ENCODE data around the gene FCGR3A. TPM values are rescaled to one million over a fixed set of nuclear protein-coding genes. Genes with fewer than 3 reads are reported as not detected.
"Not testable (repeated sequence)": the region's sequence is repeated elsewhere in the genome, so short reads cannot be mapped to it uniquely, and the experiment has no call there.

FCGR3A gene
- total RNA-seq, 1 experiment from 2014 or later = not detected

DNA sequence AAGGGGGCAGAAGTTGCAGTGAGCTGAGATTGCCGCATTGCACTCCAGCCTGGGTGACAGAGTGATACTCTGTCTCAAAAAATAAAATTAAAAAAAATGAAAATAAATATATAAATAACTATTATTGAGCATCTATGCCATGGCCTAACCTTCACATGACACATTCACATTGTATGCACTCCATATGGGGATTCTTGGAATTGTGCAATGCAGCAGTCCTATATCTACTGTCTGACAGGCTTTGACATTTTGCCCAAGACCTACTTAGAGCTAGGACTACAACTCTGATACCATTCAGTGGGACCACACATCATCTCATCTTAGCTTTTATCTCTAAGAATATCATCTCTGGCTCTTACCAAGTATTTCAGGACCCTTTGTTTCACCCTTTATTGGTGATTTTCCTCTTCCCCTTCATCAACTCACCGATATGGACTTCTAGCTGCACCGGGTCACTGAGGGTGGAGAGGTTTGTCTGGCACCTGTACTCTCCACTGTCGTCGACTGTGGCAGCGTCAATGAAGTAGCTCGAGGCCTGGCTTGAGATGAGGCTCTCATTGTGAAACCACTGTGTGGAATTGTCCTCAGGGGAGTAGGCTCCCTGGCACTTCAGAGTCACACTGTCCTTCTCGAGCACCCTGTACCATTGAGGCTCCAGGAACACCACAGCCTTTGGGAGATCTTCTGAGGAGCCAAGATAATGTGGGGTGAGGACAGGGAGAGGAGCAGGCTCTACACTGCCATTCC lies 1.4 kb downstream of the FCGR3A start:
- POLR2A ChIA-PET; intact Hi-C loops (cut with micrococcal nuclease; ENCODE audit: unreplicated experiment): not testable (repeated sequence)

DNA sequence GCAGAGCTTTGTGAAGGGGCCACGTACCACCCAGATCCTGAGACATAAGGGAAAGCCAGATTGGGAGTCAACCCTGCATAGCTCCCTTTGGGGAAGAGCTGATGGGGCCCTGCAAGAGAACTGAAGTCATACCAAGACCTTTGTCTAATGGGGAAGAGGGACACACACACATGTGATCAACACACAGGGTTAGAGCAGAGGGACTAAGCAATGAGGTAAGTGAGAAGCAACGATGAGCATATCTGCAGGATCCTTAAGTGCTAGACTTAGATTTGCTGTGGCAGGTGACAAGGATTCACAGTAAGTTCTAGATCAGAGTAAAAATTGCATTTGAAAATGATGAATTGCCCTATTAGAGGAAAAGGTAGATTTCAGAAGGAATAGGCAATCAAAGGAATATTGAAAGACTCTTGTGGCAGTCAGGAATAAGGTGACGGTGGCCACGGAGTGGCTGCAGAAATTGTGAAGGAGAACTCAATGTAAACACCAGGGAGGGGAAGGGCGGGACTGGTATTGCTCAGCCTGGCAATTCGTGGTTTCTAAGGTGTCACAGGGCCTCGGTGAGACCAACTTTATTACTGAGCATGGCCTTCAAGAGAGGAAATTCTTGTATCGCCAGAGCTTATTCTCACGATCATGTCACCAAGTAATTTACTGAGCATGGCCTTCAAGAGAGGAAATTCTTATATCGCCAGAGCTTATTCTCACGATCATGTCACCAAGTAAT lies 4.5 kb downstream of the FCGR3A start:
- POLR2A ChIA-PET; H3K27ac Mint-ChIP-seq (ENCODE audit: unreplicated experiment); H3K4me1 ChIP-seq; H3K9me3 Mint-ChIP-seq (ENCODE audit: unreplicated experiment); H3K4me3 ChIP-seq (ENCODE audit: low read depth, low read length); CTCF ChIA-PET; intact Hi-C loops (cut with micrococcal nuclease; ENCODE audit: unreplicated experiment); H3K27me3 Mint-ChIP-seq (ENCODE audit: insufficient read depth, unreplicated experiment); H3K27me3 ChIP-seq (replicated peaks; ENCODE audit: control insufficient read depth, insufficient read depth, low read length); H3K36me3 ChIP-seq (ENCODE audit: control insufficient read depth, insufficient read depth, low read length); DNase-seq; H3K4me1 Mint-ChIP-seq (ENCODE audit: low read depth, unreplicated experiment); BruUV-seq (replicated peaks); H3K36me3 Mint-ChIP-seq (ENCODE audit: insufficient read depth, unreplicated experiment); H3K9me3 ChIP-seq; H3K4me3 Mint-ChIP-seq (ENCODE audit: unreplicated experiment): not testable (repeated sequence)

More for the DNA sequence above, 1.4 kb downstream of the FCGR3A start:
- H3K4me1 Mint-ChIP-seq (ENCODE audit: low read depth, unreplicated experiment); CTCF ChIA-PET; H3K4me3 ChIP-seq (ENCODE audit: low read depth, low read length); BruUV-seq (replicated peaks); H3K27me3 ChIP-seq (replicated peaks; ENCODE audit: control insufficient read depth, insufficient read depth, low read length); H3K4me1 ChIP-seq; H3K4me3 Mint-ChIP-seq (ENCODE audit: unreplicated experiment); H3K27me3 Mint-ChIP-seq (ENCODE audit: insufficient read depth, unreplicated experiment); H3K36me3 Mint-ChIP-seq (ENCODE audit: insufficient read depth, unreplicated experiment); H3K27ac Mint-ChIP-seq (ENCODE audit: unreplicated experiment); H3K36me3 ChIP-seq (ENCODE audit: control insufficient read depth, insufficient read depth, low read length); H3K9me3 Mint-ChIP-seq (ENCODE audit: unreplicated experiment); H3K9me3 ChIP-seq; DNase-seq: not testable (repeated sequence)

DNA sequence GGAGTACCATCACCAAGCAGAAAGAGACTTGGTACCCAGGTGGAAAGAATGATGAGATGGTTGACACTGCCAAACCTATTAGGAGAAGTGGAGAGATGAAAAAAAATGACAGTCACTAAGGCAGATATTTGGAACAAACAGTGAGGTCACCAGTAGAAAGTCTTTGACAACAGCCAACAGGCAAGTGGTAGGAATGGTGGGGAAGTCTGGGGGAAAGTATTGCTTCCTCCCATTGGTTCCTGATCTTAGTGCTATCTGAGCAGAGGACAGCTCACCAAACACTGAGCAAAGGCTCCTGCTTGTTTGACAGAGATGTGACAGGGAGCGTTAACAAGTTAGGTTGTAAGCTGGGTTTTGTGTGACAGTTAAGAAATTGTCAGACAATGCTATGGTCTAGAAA lies 6.5 kb downstream of the FCGR3A start:
- H3K4me1 Mint-ChIP-seq (ENCODE audit: low read depth, unreplicated experiment); intact Hi-C loops (cut with micrococcal nuclease; ENCODE audit: unreplicated experiment); H3K4me1 ChIP-seq; DNase-seq; H3K9me3 ChIP-seq; H3K9me3 Mint-ChIP-seq (ENCODE audit: unreplicated experiment); BruUV-seq (replicated peaks); H3K27me3 Mint-ChIP-seq (ENCODE audit: insufficient read depth, unreplicated experiment); H3K4me3 ChIP-seq (ENCODE audit: low read depth, low read length); H3K27ac Mint-ChIP-seq (ENCODE audit: unreplicated experiment); H3K27me3 ChIP-seq (replicated peaks; ENCODE audit: control insufficient read depth, insufficient read depth, low read length); POLR2A ChIA-PET; CTCF ChIA-PET; H3K36me3 ChIP-seq (ENCODE audit: control insufficient read depth, insufficient read depth, low read length); H3K4me3 Mint-ChIP-seq (ENCODE audit: unreplicated experiment): not testable (repeated sequence)
- peaks cover 14% of the 10 kb centered on the region for H3K36me3 Mint-ChIP-seq (ENCODE audit: insufficient read depth, unreplicated experiment)

DNA sequence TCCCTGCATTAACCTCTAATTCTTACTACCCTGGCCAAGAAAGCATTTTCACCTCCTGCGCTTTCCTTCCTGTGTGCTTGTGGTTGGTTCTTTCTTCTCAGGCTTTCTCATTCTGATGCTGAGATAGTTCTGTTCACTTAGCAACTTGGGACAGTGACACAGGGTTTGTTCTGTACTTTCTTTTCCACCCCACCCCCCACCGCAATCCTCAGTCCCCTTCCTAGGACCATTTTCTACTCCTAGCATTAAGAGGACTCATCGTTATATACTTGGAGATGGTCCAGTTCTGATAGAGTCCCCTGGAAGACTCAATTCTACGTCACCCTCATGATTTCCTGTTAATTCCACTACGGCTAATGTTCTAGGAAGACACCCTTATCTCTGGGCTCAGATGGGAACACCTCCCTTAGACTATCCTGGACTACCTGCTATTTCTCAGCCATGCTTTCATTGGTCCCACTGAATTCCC lies 7.5 kb downstream of the FCGR3A start:
- BruUV-seq (replicated peaks); H3K9me3 ChIP-seq; intact Hi-C loops (cut with micrococcal nuclease; ENCODE audit: unreplicated experiment); H3K9me3 Mint-ChIP-seq (ENCODE audit: unreplicated experiment); H3K4me3 ChIP-seq (ENCODE audit: low read depth, low read length); H3K27ac Mint-ChIP-seq (ENCODE audit: unreplicated experiment); H3K27me3 Mint-ChIP-seq (ENCODE audit: insufficient read depth, unreplicated experiment); H3K27me3 ChIP-seq (replicated peaks; ENCODE audit: control insufficient read depth, insufficient read depth, low read length); H3K4me3 Mint-ChIP-seq (ENCODE audit: unreplicated experiment); POLR2A ChIA-PET; DNase-seq; H3K36me3 ChIP-seq (ENCODE audit: control insufficient read depth, insufficient read depth, low read length); CTCF ChIA-PET; H3K4me1 Mint-ChIP-seq (ENCODE audit: low read depth, unreplicated experiment); H3K4me1 ChIP-seq: not testable (repeated sequence)
- H3K36me3 Mint-ChIP-seq (ENCODE audit: insufficient read depth, unreplicated experiment) = peaks cover 14% of the 10 kb centered on the region

DNA sequence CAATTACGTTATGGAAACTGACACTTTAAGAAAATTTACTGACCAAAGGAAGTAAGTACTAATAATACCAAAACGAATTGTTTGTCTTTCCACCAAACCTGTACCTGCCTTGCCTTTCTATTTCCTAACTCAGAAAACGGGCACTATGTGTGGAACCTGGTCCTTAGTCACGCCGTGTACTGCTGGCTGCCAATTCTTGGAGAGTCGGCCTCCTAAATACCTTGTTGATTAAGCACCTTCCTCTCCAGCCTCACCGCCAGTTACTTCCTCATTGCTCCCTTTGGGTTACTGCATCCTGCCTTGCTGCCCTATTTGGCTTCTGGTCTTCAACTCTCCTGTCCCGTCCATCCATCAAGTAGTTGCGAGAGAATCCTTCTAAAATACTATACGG lies 9.1 kb downstream of the FCGR3A start:
- H3K36me3 ChIP-seq (ENCODE audit: control insufficient read depth, insufficient read depth, low read length); H3K27ac Mint-ChIP-seq (ENCODE audit: unreplicated experiment); intact Hi-C loops (cut with micrococcal nuclease; ENCODE audit: unreplicated experiment); H3K9me3 ChIP-seq; H3K4me1 ChIP-seq; H3K4me1 Mint-ChIP-seq (ENCODE audit: low read depth, unreplicated experiment); H3K27me3 Mint-ChIP-seq (ENCODE audit: insufficient read depth, unreplicated experiment); POLR2A ChIA-PET; H3K4me3 ChIP-seq (ENCODE audit: low read depth, low read length); H3K9me3 Mint-ChIP-seq (ENCODE audit: unreplicated experiment); BruUV-seq (replicated peaks); CTCF ChIA-PET; H3K27me3 ChIP-seq (replicated peaks; ENCODE audit: control insufficient read depth, insufficient read depth, low read length); DNase-seq: not testable (repeated sequence)
- H3K4me3 Mint-ChIP-seq (ENCODE audit: unreplicated experiment) = peak overlapping the region; percentile 90
- H3K36me3 Mint-ChIP-seq (ENCODE audit: insufficient read depth, unreplicated experiment) = peaks cover 14% of the 10 kb centered on the region

DNA sequence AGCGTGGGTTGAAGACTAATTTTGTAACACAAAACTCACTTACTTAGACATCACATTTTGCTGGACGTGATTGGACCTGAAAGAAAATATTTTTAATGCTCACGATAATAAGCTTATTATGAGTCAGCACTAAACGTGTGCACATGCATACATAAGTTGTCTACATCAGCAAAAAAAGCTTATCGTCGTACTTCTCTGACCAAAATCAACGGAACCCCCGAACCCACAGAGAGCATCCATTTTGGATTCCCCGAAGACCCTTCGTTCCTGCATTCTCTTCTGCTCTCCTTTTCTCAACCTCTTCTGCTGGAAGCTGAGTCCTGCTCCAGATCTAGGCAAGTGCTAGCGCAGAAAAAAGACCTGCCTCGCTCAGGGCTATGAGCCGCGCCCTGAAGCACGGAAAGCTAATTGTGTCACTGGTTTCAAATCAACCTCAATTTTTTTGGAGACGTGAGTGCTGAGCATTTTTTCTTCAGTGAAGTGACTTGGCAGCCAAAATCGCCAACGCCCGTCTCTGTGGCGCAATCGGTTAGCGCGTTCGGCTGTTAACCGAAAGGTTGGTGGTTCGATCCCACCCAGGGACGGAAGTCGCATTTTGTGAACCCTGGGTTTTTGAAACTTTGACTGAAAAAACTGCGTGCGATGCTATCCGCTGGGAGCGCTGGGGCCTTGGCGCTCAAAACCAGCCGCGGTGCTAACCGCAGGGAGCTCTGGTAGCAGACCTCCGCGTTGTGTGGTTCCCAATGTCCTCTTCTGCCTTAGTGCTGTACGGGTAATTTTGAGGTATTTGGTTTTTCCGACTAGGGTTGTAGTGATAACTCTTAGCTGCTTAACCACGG lies 9.7 kb downstream of the FCGR3A start:
- peak overlapping the region; percentile 27 for H3K4me3 ChIP-seq (ENCODE audit: low read depth, low read length)
- H3K36me3 ChIP-seq (ENCODE audit: control insufficient read depth, insufficient read depth, low read length); CTCF ChIA-PET; BruUV-seq (replicated peaks); H3K4me1 Mint-ChIP-seq (ENCODE audit: low read depth, unreplicated experiment); H3K27me3 ChIP-seq (replicated peaks; ENCODE audit: control insufficient read depth, insufficient read depth, low read length); POLR2A ChIA-PET; H3K9me3 Mint-ChIP-seq (ENCODE audit: unreplicated experiment); H3K9me3 ChIP-seq; H3K27me3 Mint-ChIP-seq (ENCODE audit: insufficient read depth, unreplicated experiment); H3K4me1 ChIP-seq; intact Hi-C loops (cut with micrococcal nuclease; ENCODE audit: unreplicated experiment): not testable (repeated sequence)
- Mint-ChIP-seq H3K4me3 (ENCODE audit: unreplicated experiment) (peak overlapping the region; percentile 90), H3K36me3 (ENCODE audit: insufficient read depth, unreplicated experiment) (peaks cover 14% of the 10 kb centered on the region), H3K27ac (ENCODE audit: unreplicated experiment) (peak overlapping the region; percentile 86)
- DNase-seq = peak; percentile 65 to 77

Data from Caco-2 (cell line).